Psoas muscle (tissue), 8 donors: Measurements from ENCODE around the gene BRAT1. TPM values are rescaled to one million over a fixed set of nuclear protein-coding genes. Genes with fewer than 3 reads are reported as not detected.

Source experiments
- ATAC-seq, 4 donors: fragments of 200-7000 bp; cut with Tn5 transposase; one replicate each; pipeline ENCODE4 v1.9.1; 2020; ENCODE audit warnings: moderate library complexity in 3 of 4, mild to moderate bottlenecking in 2 of 4
- DNase-seq, 2 donors: peaks; one replicate each; pipeline ENCODE4 v3.0.0-alpha.2; 2020
- H3K27ac ChIP-seq: fragments of 200-600 bp; one replicate; pipeline ENCODE4 v1.8.0; 2022
- H3K27me3 ChIP-seq, 3 donors: fragments of 200-600 bp in 1 of 3; one replicate each; pipeline versions ENCODE4 v1.6.1 to v1.8.0; 2013 to 2022; ENCODE audit warnings: low read length in 2 of 3, mild to moderate bottlenecking in 2 of 3, moderate library complexity in 1 of 3; ENCODE audit not compliant: insufficient read depth in 3 of 3
- H3K36me3 ChIP-seq, 2 donors: fragments of 200-600 bp in 1 of 2; one replicate each; pipeline versions ENCODE4 v1.6.1 to v1.8.0; 2013 to 2022; ENCODE audit warnings: low read depth in 1 of 2, mild to moderate bottlenecking in 1 of 2, moderate library complexity in 1 of 2; ENCODE audit not compliant: insufficient read depth in 1 of 2
- H3K4me1 ChIP-seq: fragments of 200-600 bp; one replicate; pipeline ENCODE4 v1.8.0; 2022
- H3K4me3 ChIP-seq: fragments of 200-600 bp; one replicate; pipeline ENCODE4 v1.8.0; 2022; ENCODE audit warnings: mild to moderate bottlenecking
- H3K9me3 ChIP-seq: fragments of 200-600 bp; one replicate; pipeline ENCODE4 v1.8.0; 2022
- CTCF ChIP-seq: fragments of 200-600 bp; IDR thresholded peaks from one replicate; pipeline ENCODE4 v1.8.0; 2022; ENCODE audit warnings: antibody characterized with exemption
- WGBS, 3 donors: extraction: QIAGEN DNeasy Blood & Tissue Kit; methylation state at CpG; one replicate each; pipeline versions ENCODE4 v1.1.6 to v1.1.7; 2013; 5-methylcytosine and 5-hydroxymethylcytosine counted together
- intact Hi-C, 2 donors: fragments of 100-400 bp; cut with DNase I; formaldehyde crosslinking; loops; one replicate each; pipeline versions ENCODE4 v1.11.0 to v1.14.2; 2022
- polyA plus RNA-seq, 3 donors: library from polyadenylated mRNA; stranded (reverse); fragments of 200-250 nt; gene quantifications; one replicate each; pipeline ENCODE4 v1.2.3, GENCODE V29; 2013
- total RNA-seq, 4 donors: library from RNA; stranded (reverse); fragmentation: NEBNext Ultra II Directional in 2 of 4; extraction: Animal tissue kit (Norgen Biotek cat#: 25700) in 2 of 4; gene quantifications; one replicate each; pipeline versions ENCODE4 v1.2.1 to v1.2.4, GENCODE V29; 2021 to 2023
- donor health status: healthy with polysubstance abuse.
- donor health status: DM: no; HTN: no; CAD: no; lungs with moderate emphysema.
- donor health status: Bipolar disorder and iron deficiency.
- donor health status: healthy.
- donor health status: DM: yes; HTN: yes; CAD: no.
- donor health status: DM: no; HTN: no; CAD: no.
- donor health status: DM: no; HTN: no; CAD: no.
- donor health status: DM: yes; HTN: yes; CAD: no.

The BRAT1 gene
- total and polyA plus RNA-seq, 7 donors = 11.9 to 14.8 (median 13.2) TPM

GRCh38 chr7:2519119-2519930 is 36.0 kb downstream of the BRAT1 start, which contains the start of gene LFNG:
TSS of gene LFNG (plus strand) at chr7:2519774. CDS start at chr7:2519862, 88 bp downstream.
- Histone ChIP-seq H3K27ac (no peak within 1 kb of the TSS), H3K9me3 (no peaks in the 10 kb centered on the region), H3K36me3 (no peaks in the 10 kb centered on the region), H3K4me1 (peaks cover 10% of the 10 kb centered on the region), H3K27me3 (peaks cover 0 to 23% (median 19%) of the 10 kb centered on the region in 3 donors), H3K4me3 (peak within 1 kb of the TSS; percentile 70)
- DNase-seq (peak; percentile 88 to 92), ATAC-seq (peak; percentile 91 to 98 (median 94))
- intact Hi-C loops = no loop called here
- 1% methylated on average over 50 to 95 of the region's 95 CpGs for WGBS, 3 donors
- no peak for TF ChIP-seq CTCF

- H3K27me3 ChIP-seq = peaks cover 0 to 23% (median 19%) of the 10 kb centered on the region in 3 donors
- H3K36me3 ChIP-seq = no peaks in the 10 kb centered on the region
- 19 to 20% (median 19%) methylated on average over 35 to 41 of the region's 41 CpGs for WGBS, 3 donors
- ATAC-seq = no peak
- no peak for TF ChIP-seq CTCF
- H3K4me1 ChIP-seq = peaks cover 7% of the 10 kb centered on the region
- H3K4me3 ChIP-seq = peak overlapping the region; percentile 70
- no peak overlapping the region for H3K27ac ChIP-seq
- intact Hi-C loops = no loop called here
- DNase-seq = no peak
- H3K9me3 ChIP-seq = no peaks in the 10 kb centered on the region
Measured at GRCh38 chr7:2518737-2519118, 36.6 kb downstream of the BRAT1 start.

- Histone ChIP-seq H3K4me1 (peaks cover 3% of the 10 kb centered on the region), H3K27ac (no peak overlapping the region), H3K27me3 (peaks cover 0 to 20% (median 18%) of the 10 kb centered on the region in 3 donors)
Measured at GRCh38 chr7:2517678-2518507, 37.4 kb downstream of the BRAT1 start.

GRCh38 chr7:2517026-2517425 is 38.3 kb downstream of the BRAT1 start:
- intact Hi-C loops = no loop called here
- no peaks in the 10 kb centered on the region for H3K36me3 ChIP-seq
- 70 to 77% (median 72%) methylated on average over 8 of the region's 8 CpGs for WGBS, 3 donors
- no peak for TF ChIP-seq CTCF
- H3K4me1 ChIP-seq = no peaks in the 10 kb centered on the region
- H3K27me3 ChIP-seq = peaks cover 0 to 14% (median 11%) of the 10 kb centered on the region in 3 donors
- DNase-seq (no peak), ATAC-seq (no peak)
- H3K4me3 ChIP-seq = no peak overlapping the region
- H3K9me3 ChIP-seq = no peaks in the 10 kb centered on the region
- no peak overlapping the region for H3K27ac ChIP-seq

More at GRCh38 chr7:2517678-2518507, 37.4 kb downstream of the BRAT1 start:
- WGBS, 3 donors = 72 to 76% (median 75%) methylated on average over 18 of the region's 18 CpGs
- intact Hi-C loops = no loop called here
- no peak for DNase-seq
- Histone ChIP-seq H3K4me3 (no peak overlapping the region), H3K36me3 (no peaks in the 10 kb centered on the region), H3K9me3 (no peaks in the 10 kb centered on the region)
- no peak for ATAC-seq
- no peak for TF ChIP-seq CTCF
